Gastrocnemius medialis (tissue), 4 donors: Measurements from ENCODE around the gene LRIG3.
"Not testable (repeated sequence)": the region's sequence is repeated elsewhere in the genome, so short reads cannot be mapped to it uniquely, and the experiment has no call there.

Experiments used
- POLR2A ChIP-seq, 2 donors: fragments of 450-650 bp; IDR thresholded peaks; one replicate each; pipeline ENCODE4 v1.6.1; 2017; ENCODE audit warnings: antibody characterized with exemption in 2 of 2, mild to moderate bottlenecking in 2 of 2, moderate library complexity in 2 of 2
- TF ChIP-seq, protein P1 (sequence below), 5 experiments: fragments of 450-650 bp in 3 of 5; fragments of 200-600 bp in 2 of 5; sonication (generic) in 2 of 5; IDR thresholded peaks in 4 of 5; conservative IDR thresholded peaks in 1 of 5; 1 replicate in 4 of 5; 2 replicates in 1 of 5; pipeline ENCODE4 v1.5.1; 2016 to 2019; ENCODE audit warnings: antibody characterized with exemption in 5 of 5, mild to moderate bottlenecking in 3 of 5, moderate library complexity in 3 of 5

DNA sequence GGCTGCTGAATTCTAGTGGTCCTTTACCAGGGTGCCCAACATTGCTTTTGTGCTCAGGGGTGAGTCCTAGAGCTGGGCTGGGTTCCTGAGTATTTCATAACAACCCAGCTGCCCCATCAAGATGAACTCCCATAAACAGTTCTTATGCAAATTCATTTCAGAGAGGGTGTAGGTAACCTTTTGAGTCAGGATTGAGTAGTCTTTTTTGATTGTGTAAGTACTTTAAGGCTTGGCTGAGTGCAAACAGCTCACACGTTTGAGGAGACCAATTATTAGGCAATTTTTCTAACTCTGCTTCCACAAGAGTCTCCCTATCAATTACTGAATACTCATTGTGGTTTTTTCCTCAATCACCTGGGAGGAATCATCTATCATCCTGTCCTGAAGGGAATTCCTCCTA lies 63.1 kb downstream of the LRIG3 start:
- TF ChIP-seq, protein P1, sequence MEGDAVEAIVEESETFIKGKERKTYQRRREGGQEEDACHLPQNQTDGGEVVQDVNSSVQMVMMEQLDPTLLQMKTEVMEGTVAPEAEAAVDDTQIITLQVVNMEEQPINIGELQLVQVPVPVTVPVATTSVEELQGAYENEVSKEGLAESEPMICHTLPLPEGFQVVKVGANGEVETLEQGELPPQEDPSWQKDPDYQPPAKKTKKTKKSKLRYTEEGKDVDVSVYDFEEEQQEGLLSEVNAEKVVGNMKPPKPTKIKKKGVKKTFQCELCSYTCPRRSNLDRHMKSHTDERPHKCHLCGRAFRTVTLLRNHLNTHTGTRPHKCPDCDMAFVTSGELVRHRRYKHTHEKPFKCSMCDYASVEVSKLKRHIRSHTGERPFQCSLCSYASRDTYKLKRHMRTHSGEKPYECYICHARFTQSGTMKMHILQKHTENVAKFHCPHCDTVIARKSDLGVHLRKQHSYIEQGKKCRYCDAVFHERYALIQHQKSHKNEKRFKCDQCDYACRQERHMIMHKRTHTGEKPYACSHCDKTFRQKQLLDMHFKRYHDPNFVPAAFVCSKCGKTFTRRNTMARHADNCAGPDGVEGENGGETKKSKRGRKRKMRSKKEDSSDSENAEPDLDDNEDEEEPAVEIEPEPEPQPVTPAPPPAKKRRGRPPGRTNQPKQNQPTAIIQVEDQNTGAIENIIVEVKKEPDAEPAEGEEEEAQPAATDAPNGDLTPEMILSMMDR (IDR thresholded peaks at IDR 0.05 in 4 of 5, conservative IDR thresholded peaks at IDR 0.05 in 1 of 5): not testable (repeated sequence)
- not testable (repeated sequence) for TF ChIP-seq POLR2A (IDR thresholded peaks at IDR 0.05)
